Right lobe of liver (tissue), 6 donors: ENCODE measurements around the gene PIK3R4. TPM values are rescaled to one million over a fixed set of nuclear protein-coding genes. Genes with fewer than 3 reads are reported as not detected.

ENCODE experiments used
- ATAC-seq, 4 donors: fragments of 200-7000 bp; cut with Tn5 transposase; one replicate each; pipeline ENCODE4 v1.9.1; 2020; ENCODE audit warnings: mild to moderate bottlenecking in 4 of 4, moderate library complexity in 4 of 4
- DNase-seq, 3 donors: peaks; one replicate each; pipeline ENCODE4 v3.0.0-alpha.2; 2020
- H3K27ac ChIP-seq, 3 donors: fragments of 200-600 bp; one replicate each; pipeline ENCODE4 v1.8.0; 2022
- H3K27me3 ChIP-seq, 2 donors: fragments of 200-600 bp; one replicate each; pipeline ENCODE4 v1.8.0; 2022
- H3K36me3 ChIP-seq, 4 donors: fragments of 200-600 bp; sonication (generic) in 1 of 4; one replicate each; pipeline versions ENCODE4 v1.5.1 to v1.8.0; 2017 to 2022; ENCODE audit warnings: control low read depth in 1 of 4
- H3K4me1 ChIP-seq, 4 donors: fragments of 200-600 bp; sonication (generic) in 1 of 4; one replicate each; pipeline versions ENCODE4 v1.5.1 to v1.8.0; 2017 to 2022; ENCODE audit warnings: control low read depth in 1 of 4
- H3K4me3 ChIP-seq, 3 donors: fragments of 200-600 bp; one replicate each; pipeline ENCODE4 v1.8.0; 2022
- H3K9me3 ChIP-seq, 4 donors: fragments of 200-600 bp; sonication (generic) in 1 of 4; one replicate each; pipeline versions ENCODE4 v1.5.1 to v1.8.0; 2017 to 2022; ENCODE audit warnings: control low read depth in 1 of 4
- POLR2A ChIP-seq: fragments of 450-650 bp; IDR thresholded peaks from one replicate; pipeline ENCODE4 v1.6.1; 2017; ENCODE audit warnings: antibody characterized with exemption, mild to moderate bottlenecking
- WGBS: methylation state at CpG from one replicate; pipeline ENCODE4 v1.1.6; 2018; ENCODE audit warnings: low coverage, low lambda C conversion rate; ENCODE audit not compliant: insufficient coverage; ENCODE audit errors: missing lambda C conversion rate; 5-methylcytosine and 5-hydroxymethylcytosine counted together
- intact Hi-C, 2 donors: fragments of 100-400 bp; cut with DNase I; formaldehyde crosslinking; loops; one replicate each; pipeline versions ENCODE4 v1.11.2 to v1.14.1; 2022
- total RNA-seq, 6 experiments: library from RNA; depleted of rRNA in 2 of 6; stranded (reverse); fragments of >200 nt in 2 of 6; fragmentation: NEBNext Ultra II Directional in 3 of 6; extraction: Animal tissue kit (Norgen Biotek cat#: 25700) in 3 of 6; gene quantifications; one replicate each; pipeline versions ENCODE4 v1.1.0 to v1.2.4, GENCODE V29; 2016 to 2023
- TF ChIP-seq, protein P1 (sequence below), 4 donors: fragments of 200-600 bp in 3 of 4; fragments of 450-650 bp in 1 of 4; IDR thresholded peaks; one replicate each; pipeline versions ENCODE4 v1.5.1 to v1.8.0; 2016 to 2022; ENCODE audit warnings: antibody characterized with exemption in 4 of 4, mild to moderate bottlenecking in 2 of 4
- donor health status: DM: no; HTN: yes; CAD: no.
- donor health status: DM: no; HTN: no; CAD: no.
- donor health status: DM: no; HTN: no; CAD: no.
- donor health status: DM: no; HTN: yes; CAD: no.
- donor health status: DM: no; HTN: yes; CAD: no.

The PIK3R4 gene
- total RNA-seq, 6 experiments from 2014 or later, result 15.3 to 35.3 (median 24.1) TPM

GRCh38 chr3:130669740-130670139 lies 76.9 kb downstream of the PIK3R4 start:
- Histone ChIP-seq H3K9me3 (no peaks in the 10 kb centered on the region), H3K4me1 (no peaks in the 10 kb centered on the region), H3K4me3 (no peak overlapping the region), H3K27me3 (no peaks in the 10 kb centered on the region), H3K27ac (no peak overlapping the region), H3K36me3 (peaks cover 0 to 18% (median 0%) of the 10 kb centered on the region in 4 donors)
- ATAC-seq, result no peak
- WGBS, result 94% methylated on average over 1 of the region's 2 CpGs
- no peak for DNase-seq
- TF ChIP-seq, protein P1, sequence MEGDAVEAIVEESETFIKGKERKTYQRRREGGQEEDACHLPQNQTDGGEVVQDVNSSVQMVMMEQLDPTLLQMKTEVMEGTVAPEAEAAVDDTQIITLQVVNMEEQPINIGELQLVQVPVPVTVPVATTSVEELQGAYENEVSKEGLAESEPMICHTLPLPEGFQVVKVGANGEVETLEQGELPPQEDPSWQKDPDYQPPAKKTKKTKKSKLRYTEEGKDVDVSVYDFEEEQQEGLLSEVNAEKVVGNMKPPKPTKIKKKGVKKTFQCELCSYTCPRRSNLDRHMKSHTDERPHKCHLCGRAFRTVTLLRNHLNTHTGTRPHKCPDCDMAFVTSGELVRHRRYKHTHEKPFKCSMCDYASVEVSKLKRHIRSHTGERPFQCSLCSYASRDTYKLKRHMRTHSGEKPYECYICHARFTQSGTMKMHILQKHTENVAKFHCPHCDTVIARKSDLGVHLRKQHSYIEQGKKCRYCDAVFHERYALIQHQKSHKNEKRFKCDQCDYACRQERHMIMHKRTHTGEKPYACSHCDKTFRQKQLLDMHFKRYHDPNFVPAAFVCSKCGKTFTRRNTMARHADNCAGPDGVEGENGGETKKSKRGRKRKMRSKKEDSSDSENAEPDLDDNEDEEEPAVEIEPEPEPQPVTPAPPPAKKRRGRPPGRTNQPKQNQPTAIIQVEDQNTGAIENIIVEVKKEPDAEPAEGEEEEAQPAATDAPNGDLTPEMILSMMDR (IDR thresholded peaks at IDR 0.05), result no peak
- no peak for TF ChIP-seq POLR2A
- intact Hi-C loops, result no loop called here

DNA sequence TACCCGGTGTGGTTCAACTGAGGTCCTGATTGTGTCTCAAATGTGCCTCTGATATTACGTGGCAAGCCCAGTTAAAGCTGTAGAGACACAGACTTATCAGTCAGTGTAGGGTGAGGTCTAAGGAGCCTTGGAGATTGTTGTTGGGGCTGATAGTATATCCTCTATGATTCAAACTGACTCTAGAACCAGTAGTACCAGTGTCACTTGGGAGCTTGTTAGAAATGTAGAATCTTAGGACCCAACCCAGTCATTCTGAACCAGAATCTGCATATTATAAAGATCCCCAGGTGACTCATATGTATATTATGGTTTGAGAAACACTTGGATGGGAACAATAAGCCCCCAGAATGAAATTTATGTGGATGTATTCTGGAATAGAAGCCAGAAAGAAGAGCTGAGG lies 83.5 kb downstream of the PIK3R4 start:
- Histone ChIP-seq H3K4me3 (no peak overlapping the region), H3K27me3 (no peaks in the 10 kb centered on the region), H3K4me1 (no peaks in the 10 kb centered on the region), H3K27ac (no peak overlapping the region), H3K36me3 (peaks cover 0 to under 1% (median 0%) of the 10 kb centered on the region in 4 donors), H3K9me3 (no peaks in the 10 kb centered on the region)
- 100% methylated on average over 1 of the region's 2 CpGs for WGBS
- TF ChIP-seq, protein P1 (IDR thresholded peaks at IDR 0.05), result no peak
- TF ChIP-seq POLR2A, result no peak
- intact Hi-C loops, result no loop called here
- DNase-seq (no peak), ATAC-seq (no peak)

- Histone ChIP-seq H3K36me3 (peaks cover 0 to 4% (median 0%) of the 10 kb centered on the region in 4 donors), H3K9me3 (no peaks in the 10 kb centered on the region), H3K4me1 (no peaks in the 10 kb centered on the region), H3K27me3 (no peaks in the 10 kb centered on the region), H3K27ac (no peak overlapping the region), H3K4me3 (no peak overlapping the region)
- ATAC-seq (no peak), DNase-seq (no peak)
- TF ChIP-seq, protein P1 (IDR thresholded peaks at IDR 0.05), result no peak
- TF ChIP-seq POLR2A, result no peak
- intact Hi-C loops, result no loop called here
- 73% methylated on average over 1 of the region's 1 CpG for WGBS
Observed at GRCh38 chr3:130662501-130662996, 84.1 kb downstream of the PIK3R4 start.

DNA sequence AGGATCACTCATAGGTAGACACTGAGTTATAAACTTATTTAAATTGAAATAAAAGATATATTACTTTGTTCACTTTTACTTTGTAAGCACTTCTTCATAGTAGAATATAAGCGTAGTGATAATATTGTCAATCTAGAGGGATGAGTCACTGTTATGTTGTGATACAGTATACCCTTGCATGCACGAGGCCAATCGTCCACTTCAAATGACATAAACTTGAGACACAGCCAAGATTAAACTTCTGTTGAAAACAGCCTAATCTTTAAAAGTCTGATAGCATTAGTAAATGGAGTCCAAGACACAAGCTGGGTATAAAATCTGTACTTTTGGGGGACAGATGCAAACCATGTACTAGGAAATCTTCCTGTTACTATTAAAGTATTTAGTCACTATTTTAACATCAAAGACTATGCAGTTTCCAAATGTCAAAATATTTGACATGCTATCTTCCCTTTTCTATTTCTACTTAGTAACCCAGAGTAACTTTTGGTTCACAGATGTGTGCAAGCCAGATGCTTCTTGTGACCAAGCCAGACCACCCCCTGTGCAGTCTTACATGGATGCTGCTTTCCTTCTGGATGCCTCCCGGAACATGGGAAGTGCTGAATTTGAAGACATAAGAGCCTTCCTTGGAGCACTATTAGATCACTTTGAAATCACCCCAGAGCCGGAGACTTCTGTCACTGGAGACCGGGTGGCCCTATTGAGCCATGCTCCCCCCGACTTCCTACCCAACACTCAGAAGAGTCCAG lies 85.3 kb downstream of the PIK3R4 start:
- intact Hi-C loops, result no loop called here
- no peaks in the 10 kb centered on the region for H3K9me3 ChIP-seq
- no peak overlapping the region for H3K27ac ChIP-seq
- no peaks in the 10 kb centered on the region for H3K4me1 ChIP-seq
- no peak overlapping the region for H3K4me3 ChIP-seq
- H3K36me3 ChIP-seq, result peaks cover 0 to 4% (median 0%) of the 10 kb centered on the region in 4 donors
- 85% methylated on average over 6 of the region's 7 CpGs for WGBS
- TF ChIP-seq, protein P1 (IDR thresholded peaks at IDR 0.05), result no peak
- TF ChIP-seq POLR2A, result no peak
- H3K27me3 ChIP-seq, result no peaks in the 10 kb centered on the region
- DNase-seq (no peak), ATAC-seq (no peak)
